Measurements from ENCODE around the gene ST6GALNAC6. TPM values are rescaled to one million over a fixed set of nuclear protein-coding genes. Genes with fewer than 3 reads are reported as not detected.

Gene ST6GALNAC6
- total and polyA plus RNA-seq, 2 of the 8 experiments (the other 6 are each of a cell fraction or from before 2014, with no cell fraction given): 43.7 to 64.4 TPM

- Histone ChIP-seq H3K79me2 (ENCODE audit: control insufficient read depth in 1 of 2, insufficient read depth in 2 of 2, low read length in 2 of 2) (no peaks in the 10 kb centered on the region), H3K4ac (replicated peaks; ENCODE audit: insufficient read length, low read depth, low read length) (no peak overlapping the region), H2BK120ac (replicated peaks; ENCODE audit: low read depth, low read length) (no peak overlapping the region), H3K27me3 (replicated peaks in 1 of 4; ENCODE audit: control insufficient read depth in 3 of 4, extremely low read depth in 1 of 4, insufficient read depth in 3 of 4, low read length in 3 of 4) (no peaks in the 10 kb centered on the region), H2BK5ac (ENCODE audit: low read depth, low read length) (no peak overlapping the region), H3K9me3 (ENCODE audit: insufficient read depth in 2 of 2, low read depth in 1 of 2, low read length in 1 of 2) (no peaks in the 10 kb centered on the region), H3K9ac (replicated peaks in 1 of 4; ENCODE audit: extremely low read depth in 1 of 4, low read depth in 3 of 4, low read length in 3 of 4) (no peak overlapping the region), H2BK20ac (ENCODE audit: low read length) (no peak overlapping the region), H2AFZ (ENCODE audit: low read length) (no peak overlapping the region), H3K4me3 (ENCODE audit: extremely low read depth in 1 of 4, insufficient read depth in 2 of 4, low read depth in 3 of 4, low read length in 4 of 4) (no peak overlapping the region), H2AK5ac (ENCODE audit: low read depth, low read length) (no peak overlapping the region), H4K20me1 (replicated peaks in 1 of 2; ENCODE audit: control insufficient read depth in 1 of 2, insufficient read depth in 2 of 2, low read length in 2 of 2) (peaks cover 0 to 4% of the 10 kb centered on the region in 2 experiments), H4K91ac (replicated peaks; ENCODE audit: insufficient read length, low read length) (no peak overlapping the region), H3K18ac (ENCODE audit: extremely low read depth, low read length) (no peak overlapping the region), H3K27ac (ENCODE audit: low read depth, low read length) (no peak overlapping the region), H4K5ac (ENCODE audit: insufficient read length, low read depth, low read length) (no peak overlapping the region), H3K79me1 (ENCODE audit: low read depth, low read length) (no peaks in the 10 kb centered on the region), H4K8ac (ENCODE audit: extremely low read depth, insufficient read depth, low read length) (no peak overlapping the region), H3K56ac (replicated peaks; ENCODE audit: insufficient read length, low read depth, low read length) (no peak overlapping the region), H3K14ac (ENCODE audit: insufficient read length) (no peak overlapping the region), H3K36me3 (ENCODE audit: control insufficient read depth in 2 of 4, insufficient read depth in 4 of 4, low read length in 3 of 4) (no peaks in the 10 kb centered on the region), H3K4me2 (ENCODE audit: insufficient read depth in 1 of 2, low read depth in 2 of 2, low read length in 2 of 2) (no peak overlapping the region), H2BK12ac (ENCODE audit: low read depth, low read length) (no peak overlapping the region), H3K23me2 (ENCODE audit: low read depth, low read length) (peaks cover 7% of the 10 kb centered on the region; the same call in 1 of the 2 replicates), H2BK15ac (ENCODE audit: low read length) (no peak overlapping the region), H3K23ac (ENCODE audit: insufficient read length) (no peak overlapping the region), H3K4me1 (replicated peaks in 1 of 4; ENCODE audit: control insufficient read depth in 3 of 4, insufficient read depth in 4 of 4, low read length in 3 of 4) (peaks cover 0 to 11% (median 9%) of the 10 kb centered on the region in 4 experiments; a peak in 6 of 7 replicates)
- DNase-seq (ENCODE audit: low read depth in 1 of 2, low spot score in 2 of 2) (no peak), FAIRE-seq (no peak)
- ChIA-PET POLR2A (ENCODE audit: partially characterized antibody) (interaction anchor here (1.0 to 2.8 kb wide), 5 partner anchors 9 to 50 kb away, joined by 3 to 11 read pairs (median 5); partner anchors contain the start of gene ENG), CTCF (ENCODE audit: partially characterized antibody) (interaction anchor here (0.6 to 9.2 kb wide), 17 partner anchors 9 to 170 kb away, joined by 3 to 116 read pairs (median 4); partner anchors contain the start of genes ENG, ST6GALNAC4, ST6GALNAC6 and TOR2A)
- 90% methylated on average over 10 of the region's 10 CpGs; no CpG with 5 or more reads in 1 of the 2 experiments for WGBS, 2 experiments (ENCODE audit: extremely low coverage in 1 of 2, insufficient coverage in 1 of 2, insufficient read length in 1 of 2, insufficient replicate concordance in 2 of 2, low coverage in 1 of 2, low lambda C conversion rate in 2 of 2, missing lambda C conversion rate in 1 of 2)
- no peak for TF ChIP-seq ASH2L (IDR thresholded peaks at IDR 0.05; ENCODE audit: low read length)
- TF ChIP-seq CTCF (IDR thresholded peaks at IDR 0.05; ENCODE audit: control extremely low read depth in 1 of 3, insufficient read depth in 1 of 3, low read depth in 1 of 3, low read length in 3 of 3): no peak
- no peak for TF ChIP-seq GTF2F1 (IDR thresholded peaks at IDR 0.05; ENCODE audit: borderline replicate concordance, low read depth, low read length)
- TF ChIP-seq POU5F1 (IDR thresholded peaks at IDR 0.05; ENCODE audit: low read depth, low read length): no peak
- TF ChIP-seq BACH1 (IDR thresholded peaks at IDR 0.05; ENCODE audit: low read length): no peak
- TF ChIP-seq CHD2 (IDR thresholded peaks at IDR 0.05; ENCODE audit: low read length): no peak
- TF ChIP-seq POLR2A (IDR thresholded peaks at IDR 0.05; ENCODE audit: control extremely low read depth in 1 of 2, low read depth in 2 of 2, low read length in 2 of 2): no peak
- no peak for TF ChIP-seq POLR2AphosphoS5 (IDR thresholded peaks at IDR 0.05; ENCODE audit: low read depth, low read length)
- no peak for TF ChIP-seq SIRT6 (IDR thresholded peaks at IDR 0.05; ENCODE audit: low read length)
- no peak for TF ChIP-seq CBX5 (IDR thresholded peaks at IDR 0.05; ENCODE audit: low read depth, low read length)
- no peak for TF ChIP-seq NRF1 (IDR thresholded peaks at IDR 0.05; ENCODE audit: low read depth, low read length)
- no peak for TF ChIP-seq CBX8 (IDR thresholded peaks at IDR 0.05; ENCODE audit: borderline replicate concordance, low read depth, low read length)
- no peak for TF ChIP-seq HDAC6 (IDR thresholded peaks at IDR 0.05; ENCODE audit: low read depth, low read length)
- no peak for TF ChIP-seq BRCA1 (IDR thresholded peaks at IDR 0.05; ENCODE audit: low read depth, low read length)
Observed at GRCh38 chr9:127873886-127874285, 25.5 kb downstream of the ST6GALNAC6 start.
